HEK293 (cell line): Measurements from ENCODE around the gene BIVM.

ENCODE experiments used
- CTCF ChIA-PET: fragments of 350-600 bp; formaldehyde crosslinking; extraction: SDS; loops from one replicate; lab custom pipeline; 2021; ENCODE audit warnings: antibody characterized with exemption; lab: Yijun Ruan, JAX
- POLR2A ChIA-PET: fragments of 300-600 bp; formaldehyde crosslinking; extraction: SDS; loops from one replicate; lab custom pipeline; 2020; ENCODE audit warnings: antibody characterized with exemption, inconsistent platforms; lab: Yijun Ruan, JAX
- H3K27ac ChIP-seq: fragments of 200-500 bp; sonication (Bioruptor generic); 2 replicates; pipeline ENCODE4 v1.5.1; 2014; ENCODE audit warnings: low read depth, low read length, control low read depth, inconsistent platforms; ENCODE audit errors: extremely low read depth
- H3K36me3 ChIP-seq, 2 experiments: fragments of 200-500 bp in 1 of 2; sonication (Bioruptor generic) in 1 of 2; 1 replicate in 1 of 2; 2 replicates in 1 of 2; pipeline ENCODE4 v1.5.1; 2014 to 2017; ENCODE audit warnings: inconsistent platforms in 2 of 2, low read length in 2 of 2; ENCODE audit not compliant: control insufficient read depth in 2 of 2, insufficient read depth in 1 of 2
- H3K4me1 ChIP-seq: fragments of 200-500 bp; sonication (Bioruptor generic); 2 replicates; pipeline ENCODE4 v1.5.1; 2014; ENCODE audit warnings: mild to moderate bottlenecking, low read length, inconsistent platforms; ENCODE audit not compliant: control insufficient read depth, insufficient read depth
- H3K4me3 ChIP-seq: 2 replicates; pipeline ENCODE4 v1.5.1; 2011; ENCODE audit warnings: low read depth, mild to moderate bottlenecking, control low read depth, low read length, moderate library complexity
- H3K9me3 ChIP-seq: fragments of 200-500 bp; sonication (Bioruptor generic); 2 replicates; pipeline ENCODE4 v1.5.1; 2014; ENCODE audit warnings: low read depth, low read length, inconsistent platforms; ENCODE audit not compliant: control insufficient read depth, insufficient read depth
- BCL11A ChIP-seq: fragments of 450-650 bp; formaldehyde crosslinking; IDR thresholded peaks from 2 replicates; pipeline ENCODE4 v1.5.1; 2016; ENCODE audit warnings: low read depth, missing biosample characterization, missing genetic modification characterization
- FEZF1 ChIP-seq: fragments of 450-650 bp; formaldehyde crosslinking; IDR thresholded peaks from 2 replicates; pipeline ENCODE4 v1.5.1; 2016; ENCODE audit warnings: missing biosample characterization, missing genetic modification characterization
- HOXD13 ChIP-seq: sonication (generic); formaldehyde crosslinking; IDR thresholded peaks from 2 replicates; pipeline ENCODE4 v1.8.0; 2022; ENCODE audit warnings: missing genetic modification reagents, borderline replicate concordance
- KLF16 ChIP-seq: fragments of 450-650 bp; formaldehyde crosslinking; IDR thresholded peaks from 2 replicates; pipeline ENCODE4 v1.5.1; 2017; ENCODE audit warnings: missing biosample characterization, missing genetic modification characterization
- OSR2 ChIP-seq: fragments of 450-650 bp; formaldehyde crosslinking; IDR thresholded peaks from 2 replicates; pipeline ENCODE4 v1.5.1; 2016; ENCODE audit warnings: missing biosample characterization, missing genetic modification characterization
- SP3 ChIP-seq: fragments of 450-650 bp; formaldehyde crosslinking; IDR thresholded peaks from 2 replicates; pipeline ENCODE4 v1.5.1; 2016; ENCODE audit warnings: missing biosample characterization, missing genetic modification characterization
- ZBTB11 ChIP-seq: fragments of 450-650 bp; formaldehyde crosslinking; conservative IDR thresholded peaks from 2 replicates; pipeline ENCODE4 v1.5.1; 2016; ENCODE audit warnings: low read depth, missing biosample characterization, missing genetic modification characterization
- ZEB2 ChIP-seq: fragments of 450-650 bp; formaldehyde crosslinking; IDR thresholded peaks from 2 replicates; pipeline ENCODE4 v1.5.1; 2016; ENCODE audit warnings: missing biosample characterization, missing genetic modification characterization
- ZFP37 ChIP-seq: fragments of 450-650 bp; formaldehyde crosslinking; IDR thresholded peaks from 2 replicates; pipeline ENCODE4 v1.5.1; 2016; ENCODE audit warnings: missing biosample characterization, missing genetic modification characterization
- ZNF174 ChIP-seq: fragments of 450-650 bp; formaldehyde crosslinking; IDR thresholded peaks from 2 replicates; pipeline ENCODE4 v1.5.0; 2017; ENCODE audit warnings: missing biosample characterization, mild to moderate bottlenecking, missing genetic modification characterization
- ZNF2 ChIP-seq: fragments of 450-650 bp; formaldehyde crosslinking; IDR thresholded peaks from 2 replicates; pipeline ENCODE4 v1.5.1; 2016; ENCODE audit warnings: missing biosample characterization, missing genetic modification characterization
- ZNF354C ChIP-seq: fragments of 450-650 bp; formaldehyde crosslinking; IDR thresholded peaks from 2 replicates; pipeline ENCODE4 v1.5.1; 2016; ENCODE audit warnings: missing biosample characterization, missing genetic modification characterization, low read depth, borderline replicate concordance
- ZNF391 ChIP-seq: fragments of 450-650 bp; formaldehyde crosslinking; IDR thresholded peaks from 2 replicates; pipeline ENCODE4 v1.5.1; 2016; ENCODE audit warnings: low read depth, missing biosample characterization, missing genetic modification characterization, borderline replicate concordance
- ZNF501 ChIP-seq: fragments of 450-650 bp; formaldehyde crosslinking; IDR thresholded peaks from 2 replicates; pipeline ENCODE4 v1.5.1; 2016; ENCODE audit warnings: missing biosample characterization, missing genetic modification characterization
- ZNF558 ChIP-seq: fragments of 450-650 bp; formaldehyde crosslinking; IDR thresholded peaks from 2 replicates; pipeline ENCODE4 v1.5.1; 2016; ENCODE audit warnings: missing biosample characterization, missing genetic modification characterization
- ZNF785 ChIP-seq: fragments of 450-650 bp; formaldehyde crosslinking; IDR thresholded peaks from 2 replicates; pipeline ENCODE4 v1.5.1; 2016; ENCODE audit warnings: missing biosample characterization, missing genetic modification characterization
- ZSCAN18 ChIP-seq: fragments of 450-650 bp; formaldehyde crosslinking; IDR thresholded peaks from 2 replicates; pipeline ENCODE4 v1.5.1; 2016; ENCODE audit warnings: missing biosample characterization, missing genetic modification characterization
- ZXDB ChIP-seq: fragments of 450-650 bp; formaldehyde crosslinking; IDR thresholded peaks from 2 replicates; pipeline ENCODE4 v1.5.1; 2016; ENCODE audit warnings: missing biosample characterization, missing genetic modification characterization
- TF ChIP-seq, protein P1 (sequence below): fragments of 450-650 bp; IDR thresholded peaks from 2 replicates; pipeline ENCODE4 v1.5.1; 2018; ENCODE audit warnings: missing biosample characterization, missing genetic modification characterization
- TF ChIP-seq, protein P2 (sequence below): fragments of 450-650 bp; formaldehyde crosslinking; IDR thresholded peaks from 2 replicates; pipeline ENCODE4 v1.5.0; 2017; ENCODE audit warnings: missing biosample characterization, missing genetic modification characterization, borderline replicate concordance

The BIVM gene

GRCh38 chr13:102852556-102852955, 53.6 kb downstream of the BIVM start (continued):
- TF ChIP-seq ZBTB11 (tag by site-specific recombination), result no peak
- no peak for TF ChIP-seq ZNF558 (tag by site-specific recombination)
- no peak for TF ChIP-seq SP3 (tag by site-specific recombination)
- TF ChIP-seq KLF16 (tag by site-specific recombination), result no peak
- no peak for TF ChIP-seq ZEB2 (tag by site-specific recombination)
- TF ChIP-seq, protein P1, sequence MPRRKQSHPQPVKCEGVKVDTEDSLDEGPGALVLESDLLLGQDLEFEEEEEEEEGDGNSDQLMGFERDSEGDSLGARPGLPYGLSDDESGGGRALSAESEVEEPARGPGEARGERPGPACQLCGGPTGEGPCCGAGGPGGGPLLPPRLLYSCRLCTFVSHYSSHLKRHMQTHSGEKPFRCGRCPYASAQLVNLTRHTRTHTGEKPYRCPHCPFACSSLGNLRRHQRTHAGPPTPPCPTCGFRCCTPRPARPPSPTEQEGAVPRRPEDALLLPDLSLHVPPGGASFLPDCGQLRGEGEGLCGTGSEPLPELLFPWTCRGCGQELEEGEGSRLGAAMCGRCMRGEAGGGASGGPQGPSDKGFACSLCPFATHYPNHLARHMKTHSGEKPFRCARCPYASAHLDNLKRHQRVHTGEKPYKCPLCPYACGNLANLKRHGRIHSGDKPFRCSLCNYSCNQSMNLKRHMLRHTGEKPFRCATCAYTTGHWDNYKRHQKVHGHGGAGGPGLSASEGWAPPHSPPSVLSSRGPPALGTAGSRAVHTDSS, result no peak
- no peak for TF ChIP-seq ZXDB (tag by site-specific recombination)
- TF ChIP-seq OSR2 (tag by site-specific recombination), result no peak
- TF ChIP-seq ZNF785, result no peak
- no peak for TF ChIP-seq ZNF174
- no peak for TF ChIP-seq ZNF391 (tag by site-specific recombination)
- no peak for TF ChIP-seq ZNF2 (tag by site-specific recombination)
- TF ChIP-seq HOXD13 (CRISPR knock-in tag), result no peak
- TF ChIP-seq FEZF1, result no peak
- no peak for TF ChIP-seq ZNF354C (tag by site-specific recombination)

- no peak overlapping the region for H3K27ac ChIP-seq
- no peak overlapping the region for H3K4me3 ChIP-seq
- POLR2A ChIA-PET, result no interaction called here
- no peak for TF ChIP-seq KLF16 (tag by site-specific recombination)
- TF ChIP-seq, protein P2, sequence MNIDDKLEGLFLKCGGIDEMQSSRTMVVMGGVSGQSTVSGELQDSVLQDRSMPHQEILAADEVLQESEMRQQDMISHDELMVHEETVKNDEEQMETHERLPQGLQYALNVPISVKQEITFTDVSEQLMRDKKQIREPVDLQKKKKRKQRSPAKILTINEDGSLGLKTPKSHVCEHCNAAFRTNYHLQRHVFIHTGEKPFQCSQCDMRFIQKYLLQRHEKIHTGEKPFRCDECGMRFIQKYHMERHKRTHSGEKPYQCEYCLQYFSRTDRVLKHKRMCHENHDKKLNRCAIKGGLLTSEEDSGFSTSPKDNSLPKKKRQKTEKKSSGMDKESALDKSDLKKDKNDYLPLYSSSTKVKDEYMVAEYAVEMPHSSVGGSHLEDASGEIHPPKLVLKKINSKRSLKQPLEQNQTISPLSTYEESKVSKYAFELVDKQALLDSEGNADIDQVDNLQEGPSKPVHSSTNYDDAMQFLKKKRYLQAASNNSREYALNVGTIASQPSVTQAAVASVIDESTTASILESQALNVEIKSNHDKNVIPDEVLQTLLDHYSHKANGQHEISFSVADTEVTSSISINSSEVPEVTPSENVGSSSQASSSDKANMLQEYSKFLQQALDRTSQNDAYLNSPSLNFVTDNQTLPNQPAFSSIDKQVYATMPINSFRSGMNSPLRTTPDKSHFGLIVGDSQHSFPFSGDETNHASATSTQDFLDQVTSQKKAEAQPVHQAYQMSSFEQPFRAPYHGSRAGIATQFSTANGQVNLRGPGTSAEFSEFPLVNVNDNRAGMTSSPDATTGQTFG, result no peak
- TF ChIP-seq BCL11A (tag by site-specific recombination), result no peak
- no peak for TF ChIP-seq ZFP37 (tag by site-specific recombination)
- TF ChIP-seq ZSCAN18 (tag by site-specific recombination), result no peak
- no peak for TF ChIP-seq ZNF501 (tag by site-specific recombination)
- peaks cover 8 to 57% of the 10 kb centered on the region in 2 experiments for H3K36me3 ChIP-seq
- CTCF ChIA-PET, result interaction anchor here (0.7 to 1.1 kb wide), 3 partner anchors 15 to 275 kb away, joined by 3 to 5 read pairs (median 4); no protein-coding TSS in a partner anchor
- no peaks in the 10 kb centered on the region for H3K4me1 ChIP-seq
- H3K9me3 ChIP-seq, result no peaks in the 10 kb centered on the region
Observed at GRCh38 chr13:102854675-102855074, 55.8 kb downstream of the BIVM start.
